HCT116 (cell line): ENCODE measurements around the gene SLC19A1. TPM values are rescaled to one million over a fixed set of nuclear protein-coding genes. Genes with fewer than 3 reads are reported as not detected.

Source experiments
- ATAC-seq: fragments of 200-7000 bp; cut with Tn5 transposase; 2 replicates; pipeline ENCODE4 v1.9.1; 2020; ENCODE audit warnings: mild to moderate bottlenecking, moderate library complexity
- BruUV-seq: library from RNA; stranded (reverse); fragments of 400-500 nt; replicated peaks from 2 replicates; lab custom pipeline; 2021; lab: Mats Ljungman, UMichigan
- CTCF ChIA-PET: fragments of 300-600 bp; sonication (Branson Sonifier 250); formaldehyde crosslinking; loops from one replicate; lab custom pipeline; 2021; ENCODE audit warnings: antibody characterized with exemption; lab: Charles Lee
- POLR2A ChIA-PET: fragments of 300-600, 350-600 bp; sonication (Branson Sonifier 250); formaldehyde crosslinking; loops from one replicate; lab custom pipeline; 2021; ENCODE audit warnings: antibody characterized with exemption; lab: Charles Lee
- RAD21 ChIA-PET, 2 experiments: fragments of 300-600 bp; sonication (Branson Sonifier 250); formaldehyde crosslinking; loops; one replicate each; lab custom pipeline; 2023; ENCODE audit warnings: low total read pairs in 2 of 2; ENCODE audit not compliant: uncharacterized antibody in 2 of 2, unreplicated experiment in 2 of 2, low non-redundant PET in 1 of 2; lab: Charles Lee
- DNase-seq: peaks from one replicate; pipeline ENCODE4 v3.0.0-alpha.2; 2010; ENCODE audit warnings: low read depth, low spot score
- H2AFZ ChIP-seq: fragments of 200-600 bp; shearing (Covaris generic), sonication (generic); 2 replicates; pipeline ENCODE4 v1.6.1; 2017; ENCODE audit warnings: low read depth, mixed run types, mixed read lengths, antibody characterized with exemption, low read length; ENCODE audit not compliant: poor library complexity, severe bottlenecking
- H3K27ac ChIP-seq: 2 replicates; pipeline ENCODE4 v1.5.1; 2012; ENCODE audit warnings: low read depth, low read length
- H3K27me3 ChIP-seq: fragments of 200-600 bp; sonication (generic); 2 replicates; pipeline ENCODE4 v1.6.1; 2016; ENCODE audit warnings: mixed run types, low read length, mixed read lengths; ENCODE audit not compliant: insufficient read depth
- H3K36me3 ChIP-seq, 2 experiments: fragments of 200-500 bp in 1 of 2; fragments of 200-600 bp in 1 of 2; sonication (Bioruptor generic) in 1 of 2; sonication (generic) in 1 of 2; 2 replicates each; pipeline versions ENCODE4 v1.5.1 to v1.6.1; 2014 to 2016; ENCODE audit warnings: low read length in 2 of 2, inconsistent platforms in 1 of 2, mixed read lengths in 1 of 2, mixed run types in 1 of 2; ENCODE audit not compliant: insufficient read depth in 2 of 2, control insufficient read depth in 1 of 2
- H3K4me1 ChIP-seq, 2 experiments: fragments of 200-600 bp in 1 of 2; sonication (generic) in 1 of 2; 2 replicates each; pipeline versions ENCODE4 v1.5.1 to v1.6.1; 2012 to 2017; ENCODE audit warnings: low read length in 2 of 2, inconsistent platforms in 1 of 2, mild to moderate bottlenecking in 1 of 2, mixed read lengths in 1 of 2, mixed run types in 1 of 2, moderate library complexity in 1 of 2; ENCODE audit not compliant: insufficient read depth in 2 of 2, control insufficient read depth in 1 of 2
- H3K4me2 ChIP-seq: fragments of 200-600 bp; sonication (generic); 2 replicates; pipeline ENCODE4 v1.6.1; 2017; ENCODE audit warnings: mixed run types, low read length, mixed read lengths
- H3K4me3 ChIP-seq, 2 experiments: fragments of 200-600 bp in 1 of 2; sonication (generic) in 1 of 2; replicated peaks in 1 of 2; 2 replicates each; pipeline ENCODE4 v1.5.1; 2011 to 2016; ENCODE audit warnings: low read length in 2 of 2, control low read depth in 1 of 2, low read depth in 1 of 2, mild to moderate bottlenecking in 1 of 2, mixed read lengths in 1 of 2, mixed run types in 1 of 2
- H3K79me2 ChIP-seq: fragments of 200-600 bp; sonication (generic); 2 replicates; pipeline ENCODE4 v1.6.1; 2017; ENCODE audit warnings: mild to moderate bottlenecking, mixed run types, low read length, moderate library complexity, mixed read lengths; ENCODE audit not compliant: insufficient read depth
- H3K9ac ChIP-seq: fragments of 200-600 bp; sonication (generic); 2 replicates; pipeline ENCODE4 v1.6.1; 2016; ENCODE audit warnings: low read length, mixed read lengths
- H3K9me2 ChIP-seq: fragments of 200-600 bp; sonication (generic), shearing (Covaris generic); 2 replicates; pipeline ENCODE4 v1.6.1; 2017; ENCODE audit warnings: mixed run types, mild to moderate bottlenecking, moderate library complexity; ENCODE audit not compliant: insufficient read depth
- H3K9me3 ChIP-seq, 2 experiments: fragments of 200-500 bp in 1 of 2; fragments of 200-600 bp in 1 of 2; sonication (Bioruptor generic) in 1 of 2; sonication (generic) in 1 of 2; 2 replicates each; pipeline ENCODE4 v1.6.1; 2014 to 2017; ENCODE audit warnings: low read length in 2 of 2, mixed read lengths in 2 of 2, inconsistent platforms in 1 of 2, low read depth in 1 of 2, mild to moderate bottlenecking in 1 of 2, mixed run types in 1 of 2, moderate library complexity in 1 of 2; ENCODE audit not compliant: control insufficient read depth in 1 of 2, insufficient read depth in 1 of 2
- H4K20me1 ChIP-seq: fragments of 200-600 bp; sonication (generic), shearing (Covaris generic); 2 replicates; pipeline ENCODE4 v1.6.1; 2017; ENCODE audit warnings: mixed run types, mild to moderate bottlenecking, moderate library complexity; ENCODE audit not compliant: insufficient read depth
- CBX3 ChIP-seq: IDR thresholded peaks from 2 replicates; pipeline ENCODE4 v1.6.1; 2012; ENCODE audit warnings: low read depth
- JUND ChIP-seq: IDR thresholded peaks from 2 replicates; pipeline ENCODE4 v1.6.1; 2012
- POLR2AphosphoS5 ChIP-seq: IDR thresholded peaks from 2 replicates; pipeline ENCODE4 v1.6.1; 2011; ENCODE audit warnings: mild to moderate bottlenecking, low read depth, low read length, moderate library complexity
- RAD21 ChIP-seq: IDR thresholded peaks from 2 replicates; pipeline ENCODE4 v1.6.1; 2012; ENCODE audit warnings: low read depth, mild to moderate bottlenecking
- SIN3A ChIP-seq: IDR thresholded peaks from 2 replicates; pipeline ENCODE4 v1.6.1; 2012; ENCODE audit warnings: low read depth
- YY1 ChIP-seq: IDR thresholded peaks from 2 replicates; pipeline ENCODE4 v1.6.1; 2011; ENCODE audit warnings: low read length, low read depth, moderate library complexity, mild to moderate bottlenecking; ENCODE audit not compliant: insufficient replicate concordance; ENCODE audit errors: extremely low read depth
- intact Hi-C: fragments of 100-400 bp; cut with micrococcal nuclease; formaldehyde crosslinking; loops from 2 replicates; pipeline ENCODE4 v1.10.0; 2022
- total RNA-seq: library from RNA; stranded (reverse); gene quantifications from one replicate; pipeline ENCODE4 v1.2.1, GENCODE V29; 2021; ENCODE audit not compliant: unreplicated experiment
- TF ChIP-seq, protein P1 (sequence below): IDR thresholded peaks from 2 replicates; pipeline ENCODE4 v1.6.1; 2012
- TF ChIP-seq, protein P2 (sequence below): IDR thresholded peaks from 2 replicates; pipeline ENCODE4 v1.6.1; 2012; ENCODE audit warnings: low read depth

The SLC19A1 gene
- total RNA-seq, 1 experiment from 2014 or later, result 50.2 TPM

DNA sequence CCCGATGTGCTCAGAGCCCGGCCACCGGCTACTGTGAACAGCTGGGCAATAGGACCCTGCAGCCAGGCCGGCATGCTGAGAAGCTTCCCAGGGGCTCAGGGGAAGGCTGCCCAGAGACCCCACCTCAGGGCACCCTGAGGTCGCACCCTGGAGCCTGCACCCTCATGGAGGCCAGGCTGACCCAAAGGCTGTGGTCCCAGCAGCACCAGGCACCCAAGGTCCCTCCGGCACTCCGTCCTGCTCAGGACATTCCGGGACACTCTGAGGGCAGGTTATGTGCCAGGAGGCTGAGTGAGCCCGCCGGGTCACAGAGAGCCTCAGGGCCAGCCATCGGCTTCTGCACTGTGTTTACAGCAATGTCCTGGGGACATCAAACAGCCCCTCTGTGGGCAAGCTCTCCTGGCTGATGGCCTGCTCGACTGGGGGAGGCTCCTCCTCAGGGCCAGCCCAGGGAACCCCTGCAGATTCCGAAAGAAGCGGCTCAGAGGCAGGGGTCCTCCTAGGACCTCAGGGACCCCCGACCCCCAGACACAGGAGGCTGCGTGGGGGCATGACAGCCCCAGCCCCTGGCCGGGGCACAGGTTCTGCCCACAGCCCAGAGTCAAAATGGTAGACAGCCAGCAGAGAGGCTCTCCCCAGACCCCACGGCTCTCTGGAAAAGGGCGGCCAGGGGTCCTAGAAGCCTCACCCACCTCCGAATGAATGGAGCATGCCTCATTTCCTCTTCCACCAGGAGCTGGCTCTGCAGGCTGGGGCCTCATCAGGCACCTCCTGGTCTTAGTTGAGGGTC is 8.2 kb downstream of the SLC19A1 start:
- TF ChIP-seq SIN3A, result no peak
- TF ChIP-seq POLR2AphosphoS5, result no peak
- TF ChIP-seq YY1, result no peak
- TF ChIP-seq JUND, result no peak
- TF ChIP-seq CBX3, result no peak
- TF ChIP-seq, protein P1, sequence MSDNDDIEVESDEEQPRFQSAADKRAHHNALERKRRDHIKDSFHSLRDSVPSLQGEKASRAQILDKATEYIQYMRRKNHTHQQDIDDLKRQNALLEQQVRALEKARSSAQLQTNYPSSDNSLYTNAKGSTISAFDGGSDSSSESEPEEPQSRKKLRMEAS, result no peak
- no peak for TF ChIP-seq RAD21
- TF ChIP-seq, protein P2, sequence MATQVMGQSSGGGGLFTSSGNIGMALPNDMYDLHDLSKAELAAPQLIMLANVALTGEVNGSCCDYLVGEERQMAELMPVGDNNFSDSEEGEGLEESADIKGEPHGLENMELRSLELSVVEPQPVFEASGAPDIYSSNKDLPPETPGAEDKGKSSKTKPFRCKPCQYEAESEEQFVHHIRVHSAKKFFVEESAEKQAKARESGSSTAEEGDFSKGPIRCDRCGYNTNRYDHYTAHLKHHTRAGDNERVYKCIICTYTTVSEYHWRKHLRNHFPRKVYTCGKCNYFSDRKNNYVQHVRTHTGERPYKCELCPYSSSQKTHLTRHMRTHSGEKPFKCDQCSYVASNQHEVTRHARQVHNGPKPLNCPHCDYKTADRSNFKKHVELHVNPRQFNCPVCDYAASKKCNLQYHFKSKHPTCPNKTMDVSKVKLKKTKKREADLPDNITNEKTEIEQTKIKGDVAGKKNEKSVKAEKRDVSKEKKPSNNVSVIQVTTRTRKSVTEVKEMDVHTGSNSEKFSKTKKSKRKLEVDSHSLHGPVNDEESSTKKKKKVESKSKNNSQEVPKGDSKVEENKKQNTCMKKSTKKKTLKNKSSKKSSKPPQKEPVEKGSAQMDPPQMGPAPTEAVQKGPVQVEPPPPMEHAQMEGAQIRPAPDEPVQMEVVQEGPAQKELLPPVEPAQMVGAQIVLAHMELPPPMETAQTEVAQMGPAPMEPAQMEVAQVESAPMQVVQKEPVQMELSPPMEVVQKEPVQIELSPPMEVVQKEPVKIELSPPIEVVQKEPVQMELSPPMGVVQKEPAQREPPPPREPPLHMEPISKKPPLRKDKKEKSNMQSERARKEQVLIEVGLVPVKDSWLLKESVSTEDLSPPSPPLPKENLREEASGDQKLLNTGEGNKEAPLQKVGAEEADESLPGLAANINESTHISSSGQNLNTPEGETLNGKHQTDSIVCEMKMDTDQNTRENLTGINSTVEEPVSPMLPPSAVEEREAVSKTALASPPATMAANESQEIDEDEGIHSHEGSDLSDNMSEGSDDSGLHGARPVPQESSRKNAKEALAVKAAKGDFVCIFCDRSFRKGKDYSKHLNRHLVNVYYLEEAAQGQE, result no peak
- Histone ChIP-seq H4K20me1 (no peaks in the 10 kb centered on the region), H3K9me2 (no peaks in the 10 kb centered on the region), H3K27me3 (no peaks in the 10 kb centered on the region), H3K9me3 (no peaks in the 10 kb centered on the region), H3K4me3 (no peak overlapping the region), H3K9ac (no peak overlapping the region), H3K4me1 (no peaks in the 10 kb centered on the region), H3K27ac (no peak overlapping the region), H2AFZ (no peak overlapping the region), H3K79me2 (peaks cover 69% of the 10 kb centered on the region), H3K36me3 (peaks cover 21 to 54% of the 10 kb centered on the region in 2 experiments), H3K4me2 (no peak overlapping the region)
- DNase-seq, result no peak
- CTCF ChIA-PET, result no interaction called here
- POLR2A ChIA-PET, result no interaction called here
- intact Hi-C loops, result no loop called here
- no peak for ATAC-seq
- BruUV-seq, result no TSS peak
- RAD21 ChIA-PET, result no interaction called here
